Esophagus squamous epithelium (tissue), 5 donors: Measurements from ENCODE around the gene TNP1. TPM values are rescaled to one million over a fixed set of nuclear protein-coding genes. Genes with fewer than 3 reads are reported as not detected.

ENCODE experiments used
- DNase-seq: peaks from one replicate; lab custom pipeline; 2025; lab: John Stamatoyannopoulos, UW
- H3K27ac ChIP-seq, 4 donors: fragments of 200-600 bp; sonication (generic); one replicate each; pipeline ENCODE4 v1.5.1; 2016 to 2019; ENCODE audit warnings: mild to moderate bottlenecking in 1 of 4
- H3K27me3 ChIP-seq, 4 donors: fragments of 200-600 bp; sonication (generic); 1 replicate in 3 of 4; 2 replicates in 1 of 4; pipeline versions ENCODE4 v1.5.1 to v1.6.0; 2017 to 2021; ENCODE audit warnings: antibody characterized with exemption in 1 of 4
- H3K36me3 ChIP-seq, 3 donors: fragments of 200-600 bp; sonication (generic); one replicate each; pipeline ENCODE4 v1.5.1; 2016 to 2019
- H3K4me1 ChIP-seq, 3 donors: fragments of 200-600 bp; sonication (generic); one replicate each; pipeline ENCODE4 v1.5.1; 2017 to 2019
- H3K4me3 ChIP-seq, 4 donors: fragments of 200-600 bp; sonication (generic); 1 replicate in 3 of 4; 2 replicates in 1 of 4; pipeline ENCODE4 v1.5.1; 2016 to 2019; ENCODE audit warnings: mild to moderate bottlenecking in 2 of 4, moderate library complexity in 1 of 4
- H3K9me3 ChIP-seq, 3 donors: fragments of 200-600 bp; sonication (generic); one replicate each; pipeline ENCODE4 v1.5.1; 2016 to 2019
- CTCF ChIP-seq, 6 experiments: fragments of 450-650 bp in 4 of 6; fragments of 200-600 bp in 2 of 6; sonication (generic) in 2 of 6; IDR thresholded peaks; one replicate each; pipeline ENCODE4 v1.5.1; 2016 to 2019; ENCODE audit warnings: antibody characterized with exemption in 6 of 6, mild to moderate bottlenecking in 4 of 6, moderate library complexity in 4 of 6
- POLR2A ChIP-seq, 4 donors: fragments of 450-650 bp; IDR thresholded peaks; one replicate each; pipeline ENCODE4 v1.6.1; 2017; ENCODE audit warnings: antibody characterized with exemption in 4 of 4, mild to moderate bottlenecking in 4 of 4, moderate library complexity in 3 of 4
- WGBS, 2 donors: methylation state at CpG; one replicate each; pipeline ENCODE4 v1.1.5; 2018; 5-methylcytosine and 5-hydroxymethylcytosine counted together
- intact Hi-C: fragments of 100-400 bp; cut with DNase I; formaldehyde crosslinking; loops from one replicate; pipeline ENCODE4 v1.15.0; 2022
- total RNA-seq, 4 donors: library from RNA; depleted of rRNA; stranded (reverse); fragments of >200 nt; gene quantifications; one replicate each; pipeline ENCODE4 v1.1.0, GENCODE V29; 2016
- donor health status: DM: yes; HTN: yes; CAD: no.

Gene TNP1
- total RNA-seq: not detected

DNA sequence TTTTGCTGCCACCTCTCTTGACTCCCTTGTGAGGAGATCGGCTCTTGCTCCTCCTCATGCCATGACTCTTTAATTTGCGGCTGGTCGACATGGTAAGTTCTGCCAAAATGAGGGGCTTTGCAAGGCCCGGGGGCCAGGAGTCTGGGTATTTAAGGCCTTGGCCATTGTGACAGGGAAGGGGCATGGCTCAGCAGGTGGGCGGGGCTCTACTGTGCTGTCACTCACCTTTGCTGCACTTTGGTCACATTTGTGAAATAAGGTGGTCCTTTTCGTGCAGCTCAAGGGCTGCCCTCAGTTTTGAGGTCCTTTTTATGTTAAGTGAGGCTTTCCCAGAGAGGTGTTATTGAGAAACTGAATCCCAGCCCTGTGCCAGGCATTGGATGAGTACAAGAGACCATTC, at the start of gene TNP1:
Gene TNP1, minus strand, starts transcription at position 121 of the 400 bp plus-strand sequence. Its CDS starts 30 bp downstream, at position 91.
- DNase-seq: no peak
- H3K4me3 ChIP-seq: no peak within 1 kb of the TSS
- H3K27ac ChIP-seq: no peak within 1 kb of the TSS
- TF ChIP-seq POLR2A (IDR thresholded peaks at IDR 0.05) (no peak), CTCF (IDR thresholded peaks at IDR 0.05) (no peak)
- intact Hi-C loops: no loop called here
- peaks cover 0 to 12% (median 0%) of the 10 kb centered on the region in 3 donors for H3K4me1 ChIP-seq
- no peaks in the 10 kb centered on the region for H3K36me3 ChIP-seq
- 89 to 91% methylated on average over 6 of the region's 6 CpGs for WGBS, 2 donors
- no peaks in the 10 kb centered on the region for H3K9me3 ChIP-seq
- H3K27me3 ChIP-seq: no peaks in the 10 kb centered on the region

GRCh38 chr2:216908300-216908699, 48.4 kb upstream of the TNP1 start:
- Histone ChIP-seq H3K4me3 (no peak overlapping the region), H3K4me1 (no peaks in the 10 kb centered on the region), H3K36me3 (no peaks in the 10 kb centered on the region), H3K27me3 (no peaks in the 10 kb centered on the region), H3K9me3 (peaks cover 0 to 3% (median 0%) of the 10 kb centered on the region in 3 donors), H3K27ac (no peak overlapping the region)
- WGBS, 2 donors: 88 to 90% methylated on average over 6 of the region's 6 CpGs
- TF ChIP-seq POLR2A (IDR thresholded peaks at IDR 0.05) (no peak), CTCF (IDR thresholded peaks at IDR 0.05) (no peak)
- intact Hi-C loops: no loop called here
- DNase-seq: no peak

- Histone ChIP-seq H3K4me3 (no peak overlapping the region), H3K27me3 (no peaks in the 10 kb centered on the region), H3K4me1 (no peaks in the 10 kb centered on the region), H3K27ac (no peak overlapping the region), H3K36me3 (no peaks in the 10 kb centered on the region), H3K9me3 (peaks cover 0 to 21% (median 15%) of the 10 kb centered on the region in 3 donors)
- DNase-seq: no peak
- intact Hi-C loops: no loop called here
- WGBS, 2 donors: 68 to 84% methylated on average over 3 to 4 of the region's 4 CpGs
- TF ChIP-seq CTCF (IDR thresholded peaks at IDR 0.05) (no peak), POLR2A (IDR thresholded peaks at IDR 0.05) (no peak)
Observed at GRCh38 chr2:216905649-216906329, 45.9 kb upstream of the TNP1 start.

- intact Hi-C loops: no loop called here
- Histone ChIP-seq H3K36me3 (no peaks in the 10 kb centered on the region), H3K9me3 (peaks cover 0 to 21% (median 15%) of the 10 kb centered on the region in 3 donors), H3K27me3 (no peaks in the 10 kb centered on the region), H3K4me3 (no peak overlapping the region), H3K27ac (no peak overlapping the region), H3K4me1 (no peaks in the 10 kb centered on the region)
- no peak for DNase-seq
- no peak for TF ChIP-seq CTCF (IDR thresholded peaks at IDR 0.05)
- TF ChIP-seq POLR2A (IDR thresholded peaks at IDR 0.05): no peak
- WGBS, 2 donors: 87 to 92% methylated on average over 1 of the region's 1 CpG
Observed at GRCh38 chr2:216904974-216905373, 45.1 kb upstream of the TNP1 start.

- Histone ChIP-seq H3K9me3 (peaks cover 0 to 21% (median 15%) of the 10 kb centered on the region in 3 donors), H3K27ac (no peak overlapping the region), H3K4me3 (no peak overlapping the region), H3K4me1 (no peaks in the 10 kb centered on the region), H3K36me3 (no peaks in the 10 kb centered on the region), H3K27me3 (no peaks in the 10 kb centered on the region)
- 67 to 69% methylated on average over 2 of the region's 2 CpGs for whole genome bisulfite sequencing, 2 donors
- TF ChIP-seq CTCF (IDR thresholded peaks at IDR 0.05) (no peak), POLR2A (IDR thresholded peaks at IDR 0.05) (no peak)
- intact Hi-C loops: no loop called here
- DNase-seq: no peak
Observed at GRCh38 chr2:216904554-216904953, 44.7 kb upstream of the TNP1 start.
